GM23248 (cell line): ENCODE results near the gene PHF12.

ENCODE experiments used
- EZH2 ChIP-seq: fragments of 200-600 bp; sonication (generic); IDR thresholded peaks from 2 replicates; pipeline ENCODE4 v1.6.1; 2018; ENCODE audit warnings: antibody characterized with exemption, mild to moderate bottlenecking; ENCODE audit not compliant: insufficient read depth, poor library complexity, severe bottlenecking
- EZH2phosphoT487 ChIP-seq: fragments of 200-600 bp; sonication (generic); IDR thresholded peaks from 2 replicates; pipeline ENCODE4 v1.6.1; 2018; ENCODE audit warnings: antibody characterized with exemption, moderate library complexity, mild to moderate bottlenecking, low read depth; ENCODE audit not compliant: insufficient read depth

- TF ChIP-seq EZH2phosphoT487, result no peak
- no peak for TF ChIP-seq EZH2
These were observed 65.4 kb downstream of the PHF12 start for GRCh38 chr17:28885951-28886350.
